NCI-H2227 treated with DMSO at 0.1 percent for 48 hours (cell line): ENCODE data around the gene PRX.
"Not testable (repeated sequence)": the region's sequence is repeated elsewhere in the genome, so short reads cannot be mapped to it uniquely, and the experiment has no call there.

Source experiments
- DNase-seq: peaks from one replicate; lab custom pipeline; 2025; lab: John Stamatoyannopoulos, UW

PRX gene

DNA sequence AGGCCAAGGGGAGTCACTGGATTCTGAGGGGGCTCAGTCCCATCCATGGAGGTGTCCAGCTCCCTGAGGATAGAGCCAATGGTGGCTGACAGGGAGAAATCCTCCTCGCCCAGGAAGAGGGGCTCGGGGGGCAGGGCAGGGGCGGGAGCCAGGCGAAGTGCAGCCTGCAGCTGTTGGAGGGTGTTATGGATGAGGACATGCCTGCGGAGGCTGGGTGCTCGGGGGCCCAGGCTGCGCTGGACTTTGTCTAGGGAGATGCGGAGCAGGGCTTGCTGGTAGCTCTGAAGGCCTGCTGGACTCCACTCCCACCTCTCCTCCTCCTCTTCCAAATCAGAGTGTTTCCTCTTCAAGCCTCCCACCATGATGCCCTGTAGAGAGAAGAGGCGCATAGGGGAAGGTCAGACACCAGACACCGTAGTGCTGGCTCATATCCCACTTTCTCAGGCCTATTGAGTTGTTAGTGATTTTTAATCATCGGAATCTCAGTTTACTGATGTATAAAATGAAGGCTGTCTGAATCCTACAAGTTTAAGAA lies 28.6 kb upstream of the PRX start:
- no peak for DNase-seq

DNA sequence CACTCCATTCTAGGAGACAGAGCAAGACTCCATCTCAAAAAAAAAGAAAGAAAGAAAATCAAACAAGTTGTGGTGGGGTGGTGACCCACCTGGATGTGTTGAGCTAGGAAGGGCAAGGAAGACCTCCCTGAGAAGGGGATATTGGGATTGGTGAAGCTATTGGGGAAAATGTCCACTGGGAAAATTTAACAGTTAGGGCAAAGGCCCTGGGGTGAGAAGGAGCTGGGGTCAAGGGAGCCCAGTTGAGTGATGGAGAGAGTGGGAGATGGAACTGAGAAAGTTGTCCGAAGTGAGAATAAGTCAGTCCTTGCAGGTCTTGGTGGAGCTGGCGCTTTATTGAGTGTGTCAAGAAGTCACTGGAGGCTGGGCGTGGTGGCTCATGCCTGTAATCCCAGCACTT lies 25.1 kb upstream of the PRX start:
- DNase-seq, result no peak

DNA sequence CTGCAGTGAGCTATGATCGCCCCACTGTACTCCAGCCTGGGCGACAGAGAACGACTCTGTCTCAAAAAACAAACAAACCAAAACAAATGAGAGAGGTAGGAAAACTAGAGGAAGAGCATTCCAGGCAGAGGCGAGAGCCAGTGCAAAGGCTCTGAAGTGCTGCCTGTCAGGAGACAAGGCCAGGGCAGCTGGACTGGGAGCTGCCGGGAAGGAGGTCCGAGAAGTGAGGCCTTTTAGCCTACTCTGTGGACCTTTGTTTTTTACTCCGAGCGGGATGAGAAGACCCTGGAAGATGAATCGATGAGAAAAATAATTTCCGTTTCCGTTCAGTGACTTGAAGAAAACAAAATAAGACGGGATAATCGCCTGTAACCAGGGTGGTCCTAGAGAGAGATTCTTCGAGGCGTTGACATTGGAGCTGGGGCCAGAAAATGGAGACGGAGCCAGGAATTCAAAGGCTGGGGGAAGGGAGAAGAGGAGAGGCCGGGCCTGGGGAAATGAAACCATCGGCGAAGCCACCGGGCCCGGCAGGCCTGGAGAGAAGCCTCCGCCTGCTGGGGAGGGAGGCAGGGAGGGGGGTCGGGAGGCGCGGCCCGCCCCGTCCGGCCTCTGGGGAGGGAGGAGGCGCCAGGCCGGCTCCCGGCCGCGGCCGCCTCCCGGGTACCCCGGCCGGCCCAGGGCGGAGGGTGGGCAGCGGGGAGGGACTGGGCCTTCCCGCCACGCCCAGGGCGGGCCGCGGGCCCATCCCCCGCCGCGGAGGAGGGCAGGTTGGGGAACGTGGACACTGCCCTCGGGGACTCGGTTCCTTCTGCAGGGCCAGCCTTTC lies 20.4 kb upstream of the PRX start:
- peak; percentile 97 for DNase-seq

DNA sequence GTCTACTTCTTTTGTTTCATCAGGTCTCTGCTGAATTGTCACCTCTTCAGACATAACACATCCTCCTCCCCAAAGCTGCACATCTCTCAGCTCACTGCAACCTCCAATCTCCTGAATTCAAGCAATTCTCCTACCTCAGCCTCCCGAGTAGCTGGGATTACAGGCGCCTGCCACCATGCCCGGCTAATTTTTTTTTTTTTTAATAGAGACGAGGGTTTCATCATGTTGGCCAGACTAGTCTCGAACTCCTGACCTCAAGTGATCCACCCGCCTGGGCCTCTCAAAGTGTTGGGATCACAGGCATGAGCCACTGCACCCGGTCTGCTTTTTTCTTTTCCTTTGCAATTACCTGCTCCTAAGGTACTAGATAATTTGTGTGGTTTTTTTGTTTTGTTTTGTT lies 19.6 kb upstream of the PRX start:
- not testable (repeated sequence) for DNase-seq

DNA sequence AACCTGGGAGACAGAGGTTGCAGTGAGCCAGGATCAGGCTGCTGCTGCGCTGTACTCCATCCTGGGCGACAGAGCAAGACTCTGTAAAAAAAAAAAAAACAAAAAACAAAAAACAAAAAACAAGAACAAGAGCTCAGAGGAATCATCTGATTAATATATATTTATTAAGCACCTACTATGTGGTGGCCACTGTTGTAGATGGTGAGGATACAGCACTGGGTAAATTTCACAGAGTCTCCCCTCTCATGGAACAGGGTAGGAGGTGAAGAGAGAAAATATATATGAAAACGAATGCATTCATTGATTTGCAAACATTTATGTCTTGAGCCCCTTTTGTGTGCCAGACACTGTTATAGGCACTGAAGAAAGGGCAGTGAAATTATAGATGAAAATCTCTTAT lies 18.5 kb upstream of the PRX start:
- no peak for DNase-seq

DNA sequence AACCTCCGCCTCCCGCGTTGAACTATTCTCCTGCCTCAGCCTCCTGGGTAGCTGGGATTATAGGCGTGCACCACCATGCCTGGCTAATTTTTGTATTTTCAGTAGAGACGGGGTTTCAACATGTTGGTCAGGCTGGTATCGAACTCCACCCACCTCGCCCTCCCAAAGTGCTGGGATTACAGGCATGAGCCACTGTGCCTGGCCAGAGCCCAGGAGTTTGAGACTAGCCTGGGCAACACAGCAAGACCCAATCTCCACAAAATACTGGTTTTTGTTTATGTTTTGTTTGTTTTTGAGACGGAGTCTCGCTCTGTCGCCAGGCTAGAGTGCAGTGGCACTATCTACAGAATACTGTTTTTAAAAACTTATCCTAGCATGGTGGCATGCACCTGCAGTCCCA lies 17.1 kb upstream of the PRX start:
- DNase-seq, result not testable (repeated sequence)

DNA sequence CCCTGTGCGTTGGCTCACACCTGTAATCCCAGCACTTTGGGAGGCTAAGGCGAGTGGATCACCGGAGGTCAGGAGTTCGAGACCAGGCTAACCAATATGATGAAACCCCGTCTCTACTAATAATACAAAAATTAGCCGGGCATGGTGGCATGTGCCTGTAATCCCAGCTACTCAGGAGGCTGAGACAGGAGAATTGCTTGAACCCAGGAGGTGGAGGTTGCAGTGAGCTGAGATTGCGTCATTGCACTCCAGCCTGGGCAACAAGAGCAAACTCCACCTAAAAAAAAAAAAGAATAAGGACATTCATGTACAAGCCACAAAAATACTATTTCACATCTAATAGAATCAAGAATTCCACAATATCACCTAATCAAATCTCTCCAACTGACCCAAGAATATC lies 15.0 kb upstream of the PRX start:
- DNase-seq, result not testable (repeated sequence)

DNA sequence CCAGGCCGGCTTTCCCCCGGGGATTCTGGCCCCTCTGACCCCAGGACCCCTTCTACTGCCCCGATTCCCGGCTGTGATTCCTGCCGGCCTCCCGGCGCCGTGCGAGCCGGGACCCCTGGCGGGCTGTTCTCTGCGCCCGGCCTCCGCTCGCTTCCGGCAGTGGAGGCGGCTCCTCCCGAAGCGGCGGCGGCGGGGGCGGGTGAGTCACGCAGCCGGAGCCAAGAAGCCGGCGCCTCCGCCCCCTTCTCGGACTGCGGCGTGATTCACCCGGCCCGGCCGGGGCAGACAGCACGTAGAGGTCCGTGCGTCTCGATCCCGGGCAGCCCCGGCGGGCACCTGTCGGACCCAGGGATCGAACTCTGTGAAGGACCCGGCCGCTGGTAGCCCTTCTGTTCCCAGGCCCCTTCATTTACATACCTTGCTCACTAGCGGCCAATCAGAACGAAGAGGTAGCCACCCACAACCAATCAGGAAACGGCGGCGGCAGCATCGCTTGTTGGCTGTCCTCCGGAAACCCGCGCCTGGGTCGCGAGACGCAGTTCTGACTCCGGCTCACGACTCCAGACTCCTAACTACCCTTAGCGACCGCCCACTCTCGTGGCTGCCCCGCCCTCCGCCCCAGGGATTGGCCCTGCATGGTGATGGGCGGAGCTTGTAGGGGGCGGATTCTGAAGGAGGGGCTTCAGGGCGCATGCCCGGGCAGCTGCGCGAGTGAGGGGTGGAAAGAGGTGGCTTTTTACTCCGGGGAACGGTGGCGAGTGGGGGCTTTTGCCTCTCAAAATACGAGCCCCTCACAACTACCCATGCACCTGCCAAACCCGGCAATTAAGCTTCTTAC lies 12.5 kb upstream of the PRX start, which contains the start of gene SERTAD1:
TSS of gene SERTAD1 (minus strand) at position 543 of the 838 bp plus-strand sequence. CDS start 2,446 bp downstream, outside the sequence.
- peak; percentile 100 for DNase-seq

DNA sequence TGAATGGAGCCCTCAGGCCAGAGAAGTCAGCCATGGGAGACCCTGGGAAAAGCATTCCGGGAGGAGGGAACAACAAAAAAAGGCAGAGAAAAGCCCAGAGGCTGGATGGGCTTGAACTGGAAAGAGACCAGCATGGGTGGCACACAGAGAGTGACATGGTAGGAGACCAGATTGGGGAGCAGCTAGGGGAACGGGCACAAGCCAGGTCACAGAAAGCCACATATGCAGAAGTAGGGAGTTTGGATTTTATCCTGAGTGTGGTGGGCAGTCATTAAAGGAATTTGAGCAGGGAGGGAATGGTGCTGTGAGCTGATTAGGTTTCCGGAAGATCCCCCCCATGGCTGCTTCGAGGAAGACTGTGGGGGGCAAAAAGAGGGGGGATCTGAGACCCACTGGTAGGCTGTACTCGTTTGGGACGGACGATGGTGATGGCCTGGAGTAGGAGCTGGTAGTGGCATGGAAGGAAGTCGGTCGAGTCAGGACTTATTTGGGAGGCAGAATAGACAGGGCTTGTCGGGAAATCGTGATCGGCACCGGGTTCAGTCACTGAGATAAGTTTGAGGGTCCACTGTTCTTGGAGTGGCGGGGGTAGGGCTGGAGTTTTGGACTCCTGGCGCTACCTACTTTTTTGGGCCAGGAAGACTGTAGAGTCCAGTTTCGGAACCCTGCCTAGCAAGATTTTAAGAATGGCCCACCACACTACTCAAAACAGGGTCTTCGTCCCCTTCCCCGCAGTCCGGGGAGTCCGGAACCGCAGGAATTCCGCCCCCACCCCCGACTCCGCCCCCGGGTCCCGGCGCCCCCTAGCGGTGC lies 11.7 kb upstream of the PRX start:
- no peak for DNase-seq

DNA sequence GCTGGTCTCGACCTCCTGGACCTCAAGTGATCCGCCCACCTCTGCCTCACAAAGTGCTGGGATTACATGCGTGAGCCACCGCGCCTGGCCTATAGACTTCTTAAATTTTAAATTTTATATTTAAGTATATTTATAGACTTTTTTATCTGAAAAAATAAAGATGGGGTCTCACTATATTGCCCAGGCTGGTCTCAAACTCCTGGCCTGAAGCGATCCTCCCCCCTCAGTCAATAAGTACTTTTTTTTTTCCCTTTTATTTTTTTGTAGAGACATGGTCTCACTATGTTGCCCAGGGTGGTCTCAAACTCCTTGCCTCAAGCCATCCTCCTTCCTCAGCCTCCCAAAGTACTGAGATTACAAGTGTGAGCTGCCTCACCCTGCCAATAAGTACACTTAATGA lies 10.8 kb upstream of the PRX start:
- DNase-seq, result no peak

DNA sequence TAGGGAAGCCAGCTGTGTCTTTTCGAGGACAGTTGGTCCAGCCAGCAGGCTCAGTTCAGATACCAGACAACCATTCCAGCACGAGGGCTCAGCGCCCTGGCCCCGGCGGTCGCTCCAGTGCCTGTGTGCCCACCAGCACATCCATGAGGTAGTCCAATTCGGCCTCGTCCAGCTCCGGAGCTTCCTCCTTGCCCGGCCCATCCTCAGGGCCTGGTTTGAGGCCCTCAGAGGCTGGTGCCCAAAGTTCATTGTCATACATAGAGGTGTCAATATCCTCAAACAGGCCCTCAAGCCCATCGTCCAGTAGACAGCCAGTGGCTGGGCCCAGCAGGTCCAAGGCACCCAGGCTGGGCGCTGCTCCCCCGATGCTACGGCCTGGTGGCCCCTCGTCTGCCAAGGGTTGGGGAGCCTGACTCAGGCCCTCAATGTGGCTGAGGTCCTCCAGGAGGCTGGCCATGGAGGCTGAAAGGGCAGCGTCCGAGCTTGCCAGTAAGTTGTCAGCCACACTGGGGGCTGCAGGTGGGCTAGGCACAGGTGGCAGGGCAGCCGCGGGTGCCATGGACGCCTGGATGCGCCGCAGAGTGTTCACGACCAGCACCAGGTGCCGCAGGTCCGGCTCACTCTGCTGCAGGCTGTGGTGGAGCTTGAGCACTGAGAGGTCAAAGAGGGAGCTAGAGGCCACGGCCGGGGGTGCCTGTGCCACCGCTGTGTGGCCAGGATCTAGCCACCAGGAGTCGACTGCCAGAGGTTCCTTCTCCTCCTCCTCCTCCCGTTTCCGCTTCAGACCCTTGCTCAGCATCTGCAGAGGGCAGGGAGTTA lies 9.8 kb upstream of the PRX start:
- no peak for DNase-seq

DNA sequence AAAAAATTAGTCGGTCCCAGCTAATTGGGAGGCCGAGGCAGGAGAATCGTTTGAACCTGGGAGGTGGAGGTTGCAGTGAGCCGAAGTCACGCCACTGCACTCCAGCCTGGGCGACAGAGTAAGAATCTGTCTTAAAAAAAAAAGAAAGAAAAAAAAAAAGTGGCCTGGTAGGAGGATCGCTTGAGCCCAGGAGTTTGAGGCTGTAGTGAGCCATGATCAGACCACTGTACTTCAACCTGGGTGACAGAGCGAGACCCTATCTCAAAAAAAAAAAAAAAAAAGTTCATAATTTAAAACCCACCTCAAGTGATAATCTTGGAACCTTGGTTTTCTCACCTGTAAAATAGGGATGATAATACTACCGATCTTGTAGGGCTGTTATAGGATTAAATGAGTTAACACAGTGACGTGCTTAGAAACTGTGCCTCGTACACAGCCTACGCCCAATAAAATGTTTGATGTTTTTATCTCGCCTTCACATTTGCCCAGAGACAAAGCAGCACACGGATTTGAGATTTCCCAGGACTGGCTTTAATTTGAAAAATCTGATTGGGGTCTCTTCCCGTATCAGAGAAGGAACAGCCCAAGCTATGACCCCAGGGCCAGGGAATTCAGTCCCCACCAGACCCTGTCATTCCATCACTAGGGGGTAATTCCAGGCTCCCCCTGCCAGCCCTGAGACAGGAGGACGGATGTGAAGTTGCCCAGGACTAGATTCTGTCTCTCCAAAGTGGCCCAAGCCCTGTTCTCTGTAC lies 9.0 kb upstream of the PRX start:
- no peak for DNase-seq

DNA sequence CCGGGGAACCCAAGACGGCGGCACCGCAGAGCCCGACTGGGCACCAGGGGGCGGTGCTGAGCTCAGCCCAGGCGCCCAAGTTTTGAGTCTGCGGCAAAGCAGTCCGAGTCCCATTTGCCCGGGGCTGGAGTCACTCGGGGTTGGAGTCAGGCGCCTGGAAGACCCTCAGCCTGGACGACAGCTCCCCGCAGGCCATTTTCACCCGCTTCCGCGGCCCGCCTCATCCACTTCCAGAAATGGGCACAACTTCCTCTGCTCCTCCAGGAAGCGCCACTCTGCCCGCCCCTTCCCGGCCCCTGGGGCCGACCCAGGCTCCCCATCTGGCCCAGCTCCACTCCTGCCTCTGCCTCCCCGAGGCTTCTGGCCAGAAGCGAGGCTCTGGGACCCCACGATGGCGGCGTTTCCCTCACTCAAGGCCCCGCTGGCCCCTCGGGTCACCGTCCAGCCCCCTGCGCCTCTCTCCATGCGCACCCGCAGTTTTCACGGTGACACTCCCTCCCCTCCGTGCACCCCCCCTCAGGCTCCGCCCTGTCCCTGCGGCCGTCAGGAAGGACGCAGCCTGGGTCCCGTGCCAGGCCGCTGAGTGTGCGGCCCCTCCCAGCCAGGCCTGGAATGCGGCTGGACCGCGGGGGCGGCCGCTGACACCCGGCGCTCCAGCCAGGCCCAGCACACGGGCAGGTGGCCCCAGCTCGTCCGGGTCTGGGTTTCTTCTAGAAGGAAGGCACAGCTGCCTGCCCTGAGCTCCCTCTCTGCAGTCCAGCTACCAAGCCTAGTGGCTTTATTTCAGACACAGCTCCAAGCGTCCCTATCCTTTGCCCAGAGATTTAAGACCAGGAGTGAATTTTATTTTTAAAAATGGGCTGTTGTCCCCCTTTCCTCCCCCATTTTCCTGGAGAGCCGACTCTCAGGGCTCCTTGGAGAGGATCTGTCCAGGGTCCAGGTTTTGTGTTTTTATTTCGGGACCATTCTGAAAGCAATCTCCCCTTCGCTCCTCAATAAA lies 7.9 kb upstream of the PRX start:
- peak; percentile 94 for DNase-seq

DNA sequence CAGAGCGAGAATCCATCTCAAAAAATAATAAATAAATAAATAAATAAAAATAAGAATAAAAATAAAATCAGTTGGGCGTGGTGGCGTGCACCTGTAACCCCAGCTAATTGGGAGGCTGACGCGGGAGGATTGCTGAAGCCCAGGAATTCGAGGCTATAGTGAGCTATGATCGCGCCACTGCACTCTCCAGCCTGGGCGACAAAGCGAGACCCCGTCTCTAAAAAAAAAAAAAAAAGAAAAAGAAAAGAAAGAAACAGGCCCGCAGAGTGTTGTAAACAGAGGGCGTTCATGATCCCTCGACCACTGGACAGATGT lies 7.2 kb upstream of the PRX start:
- no peak for DNase-seq

DNA sequence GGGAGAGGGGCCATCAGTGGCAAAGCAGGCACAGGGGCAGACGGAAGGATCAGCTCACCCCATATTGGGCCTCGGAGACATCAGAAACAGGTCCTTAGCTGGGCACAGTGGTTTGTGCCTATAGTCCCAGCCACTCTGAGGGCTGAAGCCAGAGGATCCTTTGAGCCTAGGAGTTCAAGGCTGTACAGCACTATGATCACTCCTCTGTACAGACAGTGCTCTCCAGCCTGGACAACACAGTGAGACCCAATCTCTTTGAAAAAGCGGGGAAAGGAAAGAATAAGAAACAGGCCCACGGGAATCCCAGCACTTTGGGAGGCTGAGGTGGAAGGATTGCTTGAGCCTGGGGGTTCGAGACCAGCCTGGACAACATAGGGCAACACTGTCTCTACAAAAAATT lies 6.6 kb upstream of the PRX start:
- no peak for DNase-seq

DNA sequence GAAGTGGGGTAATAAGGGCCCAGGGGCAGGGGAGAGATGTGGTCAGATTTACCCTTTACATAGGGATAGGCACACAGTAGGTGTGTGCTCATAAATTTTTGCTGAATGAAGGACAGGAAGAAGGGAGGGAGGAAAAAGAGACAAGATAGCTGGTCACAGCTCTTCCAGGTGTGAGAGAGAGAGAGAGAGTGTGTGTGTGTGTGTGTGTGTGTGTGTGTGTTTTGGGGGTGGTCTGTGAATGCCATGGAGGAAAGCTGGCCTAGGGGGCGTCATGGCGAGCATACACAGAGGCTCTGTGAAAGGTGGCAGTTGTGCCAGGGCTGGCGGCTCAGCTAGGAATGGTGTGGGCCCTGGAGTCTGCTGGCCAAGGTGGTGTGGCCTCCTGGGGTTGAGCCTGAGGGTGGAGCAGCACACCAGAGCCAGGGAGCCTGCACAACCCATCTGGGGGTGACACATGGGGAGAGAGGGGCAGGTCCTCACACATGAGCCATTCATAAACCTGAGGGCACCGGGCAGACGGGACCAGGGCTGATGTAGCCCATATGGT lies 6.0 kb upstream of the PRX start:
- no peak for DNase-seq

DNA sequence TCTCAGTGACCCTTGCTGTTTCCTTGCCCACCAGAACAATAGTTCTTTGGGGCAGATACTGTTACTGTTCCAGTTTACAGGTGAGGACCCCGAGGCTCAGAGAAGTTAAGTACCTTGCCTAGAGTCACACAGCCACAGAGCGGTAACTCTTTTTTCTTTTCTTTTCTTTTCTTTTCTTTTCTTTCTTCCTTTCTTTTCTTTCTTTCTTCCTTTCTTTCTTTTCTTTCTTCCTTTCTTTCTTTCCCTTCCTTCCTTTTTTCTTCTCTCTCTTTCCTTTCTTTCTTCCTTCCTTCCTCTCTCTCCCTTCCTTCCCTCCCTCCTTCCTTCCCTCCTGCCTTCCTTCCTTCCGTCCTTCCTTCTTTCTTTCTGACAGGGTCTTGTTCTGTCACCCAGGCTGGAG lies 4.9 kb upstream of the PRX start:
- DNase-seq, result no peak

DNA sequence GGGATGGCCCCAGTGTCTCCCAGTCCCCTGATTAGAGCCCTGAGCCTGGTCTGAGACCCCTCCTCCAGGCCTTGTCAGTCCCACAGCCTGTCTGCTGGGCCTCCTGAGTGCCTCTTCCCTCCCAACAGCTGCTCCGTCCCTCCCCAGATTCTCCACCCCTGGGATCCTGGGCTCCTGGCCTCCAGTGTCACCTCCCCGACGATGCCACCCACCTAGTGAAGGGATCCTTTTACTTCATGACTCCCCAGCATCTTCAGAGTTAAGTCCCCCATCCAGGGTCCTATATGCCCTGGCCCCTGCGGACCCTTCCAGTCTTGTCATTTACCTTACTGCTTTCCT lies 4.4 kb upstream of the PRX start:
- DNase-seq, result no peak
